GM12873 (cell line): Measurements from ENCODE around the gene SCN2A.

ENCODE experiments used
- TF ChIP-seq, protein P1 (sequence below): IDR thresholded peaks from 2 replicates; pipeline ENCODE4 v1.5.1; 2012; ENCODE audit warnings: low read depth, mild to moderate bottlenecking, moderate library complexity, low read length, control low read depth; ENCODE audit not compliant: insufficient read depth; ENCODE audit errors: missing control alignments

The SCN2A gene

DNA sequence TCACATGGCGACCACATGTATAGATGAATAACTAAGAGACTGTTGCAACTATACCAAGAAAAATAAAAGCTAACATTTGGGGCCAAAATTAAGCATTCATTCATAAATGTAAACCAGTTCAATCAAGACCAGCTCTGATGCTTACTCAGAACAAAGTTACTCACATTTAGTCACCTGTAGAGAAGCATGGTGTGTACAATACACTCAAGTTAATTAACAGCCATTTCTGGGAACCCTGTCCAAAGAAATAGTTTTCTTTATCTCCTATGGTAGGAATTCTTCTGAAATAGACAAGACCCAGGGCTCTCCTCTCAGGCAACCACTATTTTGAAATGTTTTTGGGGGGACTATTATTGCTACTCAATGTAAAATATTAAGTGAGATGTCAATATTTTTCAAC lies 37.0 kb upstream of the SCN2A start:
- TF ChIP-seq, protein P1, sequence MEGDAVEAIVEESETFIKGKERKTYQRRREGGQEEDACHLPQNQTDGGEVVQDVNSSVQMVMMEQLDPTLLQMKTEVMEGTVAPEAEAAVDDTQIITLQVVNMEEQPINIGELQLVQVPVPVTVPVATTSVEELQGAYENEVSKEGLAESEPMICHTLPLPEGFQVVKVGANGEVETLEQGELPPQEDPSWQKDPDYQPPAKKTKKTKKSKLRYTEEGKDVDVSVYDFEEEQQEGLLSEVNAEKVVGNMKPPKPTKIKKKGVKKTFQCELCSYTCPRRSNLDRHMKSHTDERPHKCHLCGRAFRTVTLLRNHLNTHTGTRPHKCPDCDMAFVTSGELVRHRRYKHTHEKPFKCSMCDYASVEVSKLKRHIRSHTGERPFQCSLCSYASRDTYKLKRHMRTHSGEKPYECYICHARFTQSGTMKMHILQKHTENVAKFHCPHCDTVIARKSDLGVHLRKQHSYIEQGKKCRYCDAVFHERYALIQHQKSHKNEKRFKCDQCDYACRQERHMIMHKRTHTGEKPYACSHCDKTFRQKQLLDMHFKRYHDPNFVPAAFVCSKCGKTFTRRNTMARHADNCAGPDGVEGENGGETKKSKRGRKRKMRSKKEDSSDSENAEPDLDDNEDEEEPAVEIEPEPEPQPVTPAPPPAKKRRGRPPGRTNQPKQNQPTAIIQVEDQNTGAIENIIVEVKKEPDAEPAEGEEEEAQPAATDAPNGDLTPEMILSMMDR = no peak

DNA sequence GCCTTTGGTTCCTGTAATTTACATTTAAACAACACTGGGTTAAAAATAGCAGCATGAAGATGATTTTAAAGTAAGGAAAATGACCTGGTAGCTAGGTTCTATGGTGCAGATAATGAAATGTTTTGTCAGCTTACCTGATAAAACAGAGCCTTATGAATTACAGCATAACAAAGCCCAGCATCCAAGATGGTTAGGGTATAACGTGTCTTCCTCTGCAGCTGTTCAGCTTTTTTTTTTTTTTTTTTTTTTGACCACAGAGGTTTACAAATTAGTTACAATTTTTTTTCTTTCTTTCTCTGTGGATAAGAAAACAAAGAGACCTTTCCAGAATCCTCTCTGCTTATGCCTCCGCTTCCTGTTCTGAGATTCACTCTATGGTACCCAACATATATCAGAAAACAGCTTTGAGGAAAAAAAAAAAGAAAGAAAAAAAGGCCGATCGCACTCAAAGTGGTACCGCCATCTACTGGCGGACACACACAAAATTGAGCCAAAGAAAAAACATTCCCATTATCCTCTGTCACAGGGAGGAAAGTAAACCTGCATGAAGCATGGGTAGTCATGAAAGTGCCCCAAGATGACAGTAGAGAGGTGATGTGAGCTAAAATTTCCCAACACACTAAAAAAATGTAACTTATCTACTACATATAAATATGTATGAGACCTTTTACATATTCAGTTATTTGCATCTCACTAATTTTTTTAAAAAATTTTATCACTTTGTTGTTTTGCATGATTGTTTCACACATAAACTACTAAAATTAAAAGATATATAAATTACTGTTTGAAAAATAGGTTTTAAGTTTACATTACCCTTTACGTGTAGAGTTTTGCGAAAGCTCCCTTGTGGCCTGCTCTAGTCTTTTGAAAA lies 35.3 kb upstream of the SCN2A start, which contains the start of gene SCN3A:
Gene SCN3A, minus strand, starts transcription at position 362 of the 871 bp plus-strand sequence. CDS start 27,656 bp downstream, outside the sequence.
- TF ChIP-seq, protein P1 = peak; percentile 72

DNA sequence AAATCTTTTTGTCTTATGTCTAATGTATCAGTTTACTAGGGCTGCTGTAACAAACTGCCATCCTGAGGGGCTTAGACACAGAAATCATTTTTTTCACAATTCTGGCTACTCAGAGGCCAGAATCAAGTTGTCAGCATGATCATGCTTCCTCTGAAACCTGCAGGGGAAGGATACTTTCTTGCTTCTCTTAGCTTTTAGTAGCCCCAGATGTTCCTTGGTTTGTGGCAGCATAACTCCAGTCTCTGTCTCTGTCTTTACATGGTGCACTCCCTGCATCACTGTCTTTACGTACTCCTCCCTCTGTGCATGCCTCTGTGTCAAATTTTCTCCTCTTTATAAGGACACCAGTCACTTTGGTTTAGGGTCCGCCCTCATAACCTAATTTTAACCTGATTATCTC lies 33.3 kb upstream of the SCN2A start:
- TF ChIP-seq, protein P1 = no peak

DNA sequence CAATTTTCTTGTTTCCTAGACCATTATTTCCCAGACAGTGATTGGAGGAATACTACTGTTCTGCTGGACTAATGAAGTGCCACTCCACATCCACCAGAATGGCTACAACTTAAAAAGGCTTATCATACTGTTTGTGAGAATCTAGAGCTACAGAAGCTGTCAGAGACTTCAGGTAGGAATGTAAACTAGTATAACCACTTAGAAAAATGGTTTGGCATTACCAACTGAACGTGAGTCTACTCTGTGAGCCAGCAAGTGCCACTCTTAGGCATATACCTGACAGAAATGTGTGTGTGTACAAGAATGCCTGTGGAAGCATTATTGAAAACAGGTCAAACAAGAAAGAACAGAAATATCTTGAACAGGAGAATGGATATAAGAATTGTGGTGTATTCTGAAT lies 31.1 kb upstream of the SCN2A start:
- TF ChIP-seq, protein P1 = no peak

DNA sequence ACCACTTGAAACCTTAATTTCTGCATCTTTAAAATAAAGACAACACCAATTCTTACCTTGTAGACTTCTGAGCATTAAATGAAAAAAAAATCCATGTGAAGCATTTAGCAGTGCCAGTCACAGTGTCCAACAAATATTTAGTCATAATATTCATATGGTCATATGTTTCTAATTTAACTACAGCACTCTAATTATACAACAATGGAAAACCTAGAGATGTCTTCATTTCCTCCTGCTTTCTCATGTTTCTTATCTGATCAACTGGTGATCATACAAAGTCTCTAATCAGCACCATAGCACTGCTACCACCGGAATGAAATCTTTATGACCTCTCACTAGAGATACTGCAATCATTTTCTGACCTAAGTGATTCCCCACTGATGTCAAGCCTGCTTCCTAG lies 25.1 kb upstream of the SCN2A start:
- TF ChIP-seq, protein P1 = no peak

DNA sequence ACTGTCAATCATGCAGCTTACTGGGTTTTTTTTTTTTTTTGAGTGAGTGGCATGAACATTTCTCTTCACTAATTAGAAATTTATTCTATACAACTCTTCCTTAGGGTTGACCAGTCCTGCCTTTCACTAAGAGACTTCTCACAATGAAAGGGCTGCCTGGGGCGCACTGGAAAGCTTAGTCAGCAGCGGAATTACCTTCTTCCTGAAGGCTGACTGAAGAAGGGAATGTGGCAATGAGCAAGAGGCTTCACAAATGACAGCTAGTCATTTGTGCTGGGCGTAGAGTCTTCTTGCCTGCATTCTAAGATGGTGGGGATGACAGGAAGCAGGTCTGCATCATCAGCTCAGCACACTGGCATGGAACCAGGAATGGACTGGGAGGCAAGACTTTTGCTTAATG lies 19.7 kb upstream of the SCN2A start:
- TF ChIP-seq, protein P1 = no peak

DNA sequence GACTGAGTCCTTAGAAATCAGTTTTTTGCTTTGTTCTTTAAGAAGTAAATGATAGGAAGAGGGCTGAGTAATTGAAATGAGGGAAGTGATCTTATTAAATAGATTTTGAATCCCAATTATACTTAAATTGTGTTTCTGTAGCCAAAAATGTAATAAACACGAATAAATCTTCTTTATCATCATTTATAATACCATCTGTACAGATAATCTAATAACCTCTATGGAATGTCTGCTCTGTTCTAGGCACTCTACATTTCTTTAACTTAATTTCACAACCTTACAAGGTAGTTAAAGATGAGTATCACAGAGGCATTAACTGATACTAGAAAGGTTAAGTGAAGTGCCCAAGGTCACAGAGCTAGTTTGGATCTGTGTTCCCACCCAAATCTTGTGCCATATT lies 14.3 kb upstream of the SCN2A start:
- TF ChIP-seq, protein P1 = no peak
